HEK293 (cell line): Measurements from ENCODE around the gene TSHZ2.

Source experiments
- CTCF ChIA-PET: fragments of 350-600 bp; formaldehyde crosslinking; extraction: SDS; loops from one replicate; lab custom pipeline; 2021; ENCODE audit warnings: antibody characterized with exemption; lab: Yijun Ruan, JAX
- POLR2A ChIA-PET: fragments of 300-600 bp; formaldehyde crosslinking; extraction: SDS; loops from one replicate; lab custom pipeline; 2020; ENCODE audit warnings: antibody characterized with exemption, inconsistent platforms; lab: Yijun Ruan, JAX
- H3K27ac ChIP-seq: fragments of 200-500 bp; sonication (Bioruptor generic); 2 replicates; pipeline ENCODE4 v1.5.1; 2014; ENCODE audit warnings: low read depth, low read length, control low read depth, inconsistent platforms; ENCODE audit errors: extremely low read depth
- H3K36me3 ChIP-seq, 2 experiments: fragments of 200-500 bp in 1 of 2; sonication (Bioruptor generic) in 1 of 2; 1 replicate in 1 of 2; 2 replicates in 1 of 2; pipeline ENCODE4 v1.5.1; 2014 to 2017; ENCODE audit warnings: inconsistent platforms in 2 of 2, low read length in 2 of 2; ENCODE audit not compliant: control insufficient read depth in 2 of 2, insufficient read depth in 1 of 2
- H3K4me1 ChIP-seq: fragments of 200-500 bp; sonication (Bioruptor generic); 2 replicates; pipeline ENCODE4 v1.5.1; 2014; ENCODE audit warnings: mild to moderate bottlenecking, low read length, inconsistent platforms; ENCODE audit not compliant: control insufficient read depth, insufficient read depth
- H3K4me3 ChIP-seq: 2 replicates; pipeline ENCODE4 v1.5.1; 2011; ENCODE audit warnings: low read depth, mild to moderate bottlenecking, control low read depth, low read length, moderate library complexity
- H3K9me3 ChIP-seq: fragments of 200-500 bp; sonication (Bioruptor generic); 2 replicates; pipeline ENCODE4 v1.5.1; 2014; ENCODE audit warnings: low read depth, low read length, inconsistent platforms; ENCODE audit not compliant: control insufficient read depth, insufficient read depth
- KLF10 ChIP-seq: fragments of 450-650 bp; IDR thresholded peaks from 2 replicates; pipeline ENCODE4 v1.5.1; 2018; ENCODE audit warnings: missing biosample characterization, mild to moderate bottlenecking, missing genetic modification characterization
- KLF8 ChIP-seq: fragments of 450-650 bp; formaldehyde crosslinking; IDR thresholded peaks from 2 replicates; pipeline ENCODE4 v1.5.1; 2016; ENCODE audit warnings: missing biosample characterization, missing genetic modification characterization
- RBAK ChIP-seq: fragments of 450-650 bp; formaldehyde crosslinking; IDR thresholded peaks from 2 replicates; pipeline ENCODE4 v1.5.1; 2016; ENCODE audit warnings: missing biosample characterization, missing genetic modification characterization
- ZNF214 ChIP-seq: fragments of 450-650 bp; formaldehyde crosslinking; IDR thresholded peaks from 2 replicates; pipeline ENCODE4 v1.5.1; 2017; ENCODE audit warnings: missing biosample characterization, mild to moderate bottlenecking, missing genetic modification characterization, borderline replicate concordance
- ZNF266 ChIP-seq: fragments of 450-650 bp; formaldehyde crosslinking; IDR thresholded peaks from 2 replicates; pipeline ENCODE4 v1.5.1; 2016; ENCODE audit warnings: missing biosample characterization, missing genetic modification characterization, low read depth
- ZNF274 ChIP-seq, 2 experiments: fragments of 200-500 bp in 1 of 2; fragments of 450-650 bp in 1 of 2; sonication (Bioruptor generic) in 1 of 2; formaldehyde crosslinking in 1 of 2; IDR thresholded peaks; 2 replicates each; pipeline versions ENCODE4 v1.5.1 to v1.6.1; 2014 to 2016; ENCODE audit warnings: borderline replicate concordance in 1 of 2, inconsistent platforms in 1 of 2, low read length in 1 of 2, missing biosample characterization in 1 of 2, missing genetic modification characterization in 1 of 2
- ZNF302 ChIP-seq: fragments of 450-650 bp; formaldehyde crosslinking; IDR thresholded peaks from 2 replicates; pipeline ENCODE4 v1.5.1; 2016; ENCODE audit warnings: missing biosample characterization, missing genetic modification characterization, low read depth
- ZNF341 ChIP-seq: fragments of 450-650 bp; formaldehyde crosslinking; IDR thresholded peaks from 2 replicates; pipeline ENCODE4; 2016; ENCODE audit warnings: low read depth, missing biosample characterization, missing genetic modification characterization
- ZNF426 ChIP-seq: fragments of 450-650 bp; formaldehyde crosslinking; IDR thresholded peaks from 2 replicates; pipeline ENCODE4 v1.5.1; 2017; ENCODE audit warnings: missing biosample characterization, missing genetic modification characterization, mild to moderate bottlenecking, inconsistent platforms, moderate library complexity
- ZNF48 ChIP-seq: fragments of 450-650 bp; formaldehyde crosslinking; IDR thresholded peaks from 2 replicates; pipeline ENCODE4 v1.5.1; 2016; ENCODE audit warnings: missing biosample characterization, missing genetic modification characterization
- ZNF521 ChIP-seq: fragments of 450-650 bp; formaldehyde crosslinking; IDR thresholded peaks from 2 replicates; pipeline ENCODE4 v1.5.1; 2017; ENCODE audit warnings: missing biosample characterization, mild to moderate bottlenecking, missing genetic modification characterization
- ZNF530 ChIP-seq: fragments of 450-650 bp; formaldehyde crosslinking; IDR thresholded peaks from 2 replicates; pipeline ENCODE4 v1.5.1; 2016; ENCODE audit warnings: low read depth, missing biosample characterization, missing genetic modification characterization
- ZNF560 ChIP-seq: fragments of 450-650 bp; formaldehyde crosslinking; IDR thresholded peaks from 2 replicates; pipeline ENCODE4 v1.5.1; 2017; ENCODE audit warnings: missing biosample characterization, missing genetic modification characterization, borderline replicate concordance
- ZNF776 ChIP-seq: fragments of 450-650 bp; formaldehyde crosslinking; IDR thresholded peaks from 2 replicates; pipeline ENCODE4 v1.5.0; 2017; ENCODE audit warnings: missing biosample characterization, missing genetic modification characterization, borderline replicate concordance
- ZNF792 ChIP-seq: fragments of 450-650 bp; formaldehyde crosslinking; IDR thresholded peaks from 2 replicates; pipeline ENCODE4 v1.5.1; 2016; ENCODE audit warnings: missing biosample characterization, missing genetic modification characterization
- ZNF830 ChIP-seq: fragments of 450-650 bp; IDR thresholded peaks from 2 replicates; pipeline ENCODE4 v1.5.0; 2018; ENCODE audit warnings: missing biosample characterization, missing genetic modification characterization, low read depth, mild to moderate bottlenecking, moderate library complexity
- ZSCAN16 ChIP-seq: fragments of 450-650 bp; formaldehyde crosslinking; IDR thresholded peaks from 2 replicates; pipeline ENCODE4 v1.5.1; 2016; ENCODE audit warnings: missing biosample characterization, missing genetic modification characterization
- TF ChIP-seq, protein P1 (sequence below): fragments of 450-650 bp; formaldehyde crosslinking; IDR thresholded peaks from 2 replicates; pipeline ENCODE4 v1.5.1; 2016; ENCODE audit warnings: missing biosample characterization, missing genetic modification characterization, borderline replicate concordance
- TF ChIP-seq, protein P2 (sequence below): fragments of 450-650 bp; formaldehyde crosslinking; IDR thresholded peaks from 2 replicates; pipeline ENCODE4 v1.5.1; 2016; ENCODE audit warnings: missing biosample characterization, missing genetic modification characterization
- TF ChIP-seq, protein P3 (sequence below): fragments of 450-650 bp; formaldehyde crosslinking; IDR thresholded peaks from 2 replicates; pipeline ENCODE4 v1.5.1; 2016; ENCODE audit warnings: missing biosample characterization, missing genetic modification characterization
- TF ChIP-seq, protein P4 (sequence below): fragments of 450-650 bp; formaldehyde crosslinking; IDR thresholded peaks from 2 replicates; pipeline ENCODE4 v1.5.1; 2016; ENCODE audit warnings: missing biosample characterization, missing genetic modification characterization
- TF ChIP-seq, protein P5 (sequence below): fragments of 450-650 bp; formaldehyde crosslinking; IDR thresholded peaks from 2 replicates; pipeline ENCODE4 v1.5.1; 2016; ENCODE audit warnings: missing biosample characterization, missing genetic modification characterization

The TSHZ2 gene

DNA sequence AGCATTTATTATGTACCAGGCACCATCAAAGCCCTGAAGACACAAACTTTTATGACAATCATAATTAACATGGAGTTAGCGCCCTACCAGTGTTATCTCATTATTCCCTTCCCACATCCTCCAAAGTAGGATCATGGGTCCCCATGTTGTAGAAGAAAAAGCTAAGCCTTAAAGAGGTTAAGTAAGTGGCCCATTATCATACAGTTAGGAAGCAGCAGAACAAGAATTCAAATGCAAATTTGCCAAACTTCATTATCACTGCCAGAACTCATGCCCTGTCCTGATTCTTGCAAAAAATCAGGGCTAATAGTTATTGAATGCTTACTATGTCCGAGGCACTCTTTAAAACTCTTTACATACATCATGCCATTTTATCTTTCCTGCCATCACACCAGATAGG is 310.9 kb downstream of the TSHZ2 start (continued):
- TF ChIP-seq, protein P1, sequence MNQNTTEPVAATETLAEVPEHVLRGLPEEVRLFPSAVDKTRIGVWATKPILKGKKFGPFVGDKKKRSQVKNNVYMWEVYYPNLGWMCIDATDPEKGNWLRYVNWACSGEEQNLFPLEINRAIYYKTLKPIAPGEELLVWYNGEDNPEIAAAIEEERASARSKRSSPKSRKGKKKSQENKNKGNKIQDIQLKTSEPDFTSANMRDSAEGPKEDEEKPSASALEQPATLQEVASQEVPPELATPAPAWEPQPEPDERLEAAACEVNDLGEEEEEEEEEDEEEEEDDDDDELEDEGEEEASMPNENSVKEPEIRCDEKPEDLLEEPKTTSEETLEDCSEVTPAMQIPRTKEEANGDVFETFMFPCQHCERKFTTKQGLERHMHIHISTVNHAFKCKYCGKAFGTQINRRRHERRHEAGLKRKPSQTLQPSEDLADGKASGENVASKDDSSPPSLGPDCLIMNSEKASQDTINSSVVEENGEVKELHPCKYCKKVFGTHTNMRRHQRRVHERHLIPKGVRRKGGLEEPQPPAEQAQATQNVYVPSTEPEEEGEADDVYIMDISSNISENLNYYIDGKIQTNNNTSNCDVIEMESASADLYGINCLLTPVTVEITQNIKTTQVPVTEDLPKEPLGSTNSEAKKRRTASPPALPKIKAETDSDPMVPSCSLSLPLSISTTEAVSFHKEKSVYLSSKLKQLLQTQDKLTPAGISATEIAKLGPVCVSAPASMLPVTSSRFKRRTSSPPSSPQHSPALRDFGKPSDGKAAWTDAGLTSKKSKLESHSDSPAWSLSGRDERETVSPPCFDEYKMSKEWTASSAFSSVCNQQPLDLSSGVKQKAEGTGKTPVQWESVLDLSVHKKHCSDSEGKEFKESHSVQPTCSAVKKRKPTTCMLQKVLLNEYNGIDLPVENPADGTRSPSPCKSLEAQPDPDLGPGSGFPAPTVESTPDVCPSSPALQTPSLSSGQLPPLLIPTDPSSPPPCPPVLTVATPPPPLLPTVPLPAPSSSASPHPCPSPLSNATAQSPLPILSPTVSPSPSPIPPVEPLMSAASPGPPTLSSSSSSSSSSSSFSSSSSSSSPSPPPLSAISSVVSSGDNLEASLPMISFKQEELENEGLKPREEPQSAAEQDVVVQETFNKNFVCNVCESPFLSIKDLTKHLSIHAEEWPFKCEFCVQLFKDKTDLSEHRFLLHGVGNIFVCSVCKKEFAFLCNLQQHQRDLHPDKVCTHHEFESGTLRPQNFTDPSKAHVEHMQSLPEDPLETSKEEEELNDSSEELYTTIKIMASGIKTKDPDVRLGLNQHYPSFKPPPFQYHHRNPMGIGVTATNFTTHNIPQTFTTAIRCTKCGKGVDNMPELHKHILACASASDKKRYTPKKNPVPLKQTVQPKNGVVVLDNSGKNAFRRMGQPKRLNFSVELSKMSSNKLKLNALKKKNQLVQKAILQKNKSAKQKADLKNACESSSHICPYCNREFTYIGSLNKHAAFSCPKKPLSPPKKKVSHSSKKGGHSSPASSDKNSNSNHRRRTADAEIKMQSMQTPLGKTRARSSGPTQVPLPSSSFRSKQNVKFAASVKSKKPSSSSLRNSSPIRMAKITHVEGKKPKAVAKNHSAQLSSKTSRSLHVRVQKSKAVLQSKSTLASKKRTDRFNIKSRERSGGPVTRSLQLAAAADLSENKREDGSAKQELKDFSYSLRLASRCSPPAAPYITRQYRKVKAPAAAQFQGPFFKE (tag by site-specific recombination) = no peak
- TF ChIP-seq ZNF214 (tag by site-specific recombination) (no peak), ZNF530 (no peak), ZSCAN16 (tag by site-specific recombination) (no peak), ZNF792 (no peak), ZNF48 (tag by site-specific recombination) (no peak)
- TF ChIP-seq, protein P2, sequence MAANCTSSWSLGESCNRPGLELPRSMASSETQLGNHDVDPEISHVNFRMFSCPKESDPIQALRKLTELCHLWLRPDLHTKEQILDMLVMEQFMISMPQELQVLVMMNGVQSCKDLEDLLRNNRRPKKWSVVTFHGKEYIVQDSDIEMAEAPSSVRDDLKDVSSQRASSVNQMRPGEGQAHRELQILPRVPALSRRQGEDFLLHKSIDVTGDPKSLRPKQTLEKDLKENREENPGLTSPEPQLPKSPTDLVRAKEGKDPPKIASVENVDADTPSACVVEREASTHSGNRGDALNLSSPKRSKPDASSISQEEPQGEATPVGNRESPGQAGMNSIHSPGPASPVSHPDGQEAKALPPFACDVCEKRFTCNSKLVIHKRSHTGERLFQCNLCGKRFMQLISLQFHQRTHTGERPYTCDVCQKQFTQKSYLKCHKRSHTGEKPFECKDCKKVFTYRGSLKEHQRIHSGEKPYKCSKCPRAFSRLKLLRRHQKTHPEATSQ (tag by site-specific recombination) = no peak
- TF ChIP-seq, all 188 proteins: peak for 0

DNA sequence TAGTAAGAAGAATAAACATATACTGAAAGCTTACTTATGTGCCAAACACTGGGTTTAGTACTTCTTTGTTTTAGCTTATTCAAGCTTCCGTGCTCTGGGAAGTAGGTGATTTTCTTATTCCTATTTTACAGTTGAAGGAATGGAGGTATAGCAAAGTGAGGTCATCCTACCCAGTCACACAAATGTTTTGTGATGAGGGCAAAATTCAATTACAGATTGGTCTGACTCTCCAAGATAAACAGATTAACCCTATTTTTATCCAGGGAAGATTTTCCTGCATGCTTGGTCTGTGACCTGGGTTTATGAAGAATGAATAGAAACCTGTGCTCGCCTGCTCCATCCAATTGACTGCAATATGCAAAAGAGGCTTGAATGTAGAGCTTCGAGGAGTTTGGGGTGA is 311.4 kb downstream of the TSHZ2 start:
- no peak for TF ChIP-seq ZNF266
- no peak for TF ChIP-seq ZNF521 (tag by site-specific recombination)
- TF ChIP-seq ZNF776 (tag by site-specific recombination) = no peak
- no peak for TF ChIP-seq ZNF830
- TF ChIP-seq RBAK (tag by site-specific recombination) = no peak
- no peak for TF ChIP-seq ZNF302 (tag by site-specific recombination)
- no peak for TF ChIP-seq ZNF560 (tag by site-specific recombination)
- POLR2A ChIA-PET = no interaction called here
- H3K4me1 ChIP-seq = no peaks in the 10 kb centered on the region
- no peaks in the 10 kb centered on the region for H3K9me3 ChIP-seq
- no peak overlapping the region for H3K4me3 ChIP-seq
- CTCF ChIA-PET = interaction anchor here (0.5 to 0.9 kb wide), 2 partner anchors 264 to 1134 kb away, joined by 3 to 4 read pairs; no protein-coding TSS in a partner anchor
- H3K27ac ChIP-seq = no peak overlapping the region
- no peaks in the 10 kb centered on the region for H3K36me3 ChIP-seq

DNA sequence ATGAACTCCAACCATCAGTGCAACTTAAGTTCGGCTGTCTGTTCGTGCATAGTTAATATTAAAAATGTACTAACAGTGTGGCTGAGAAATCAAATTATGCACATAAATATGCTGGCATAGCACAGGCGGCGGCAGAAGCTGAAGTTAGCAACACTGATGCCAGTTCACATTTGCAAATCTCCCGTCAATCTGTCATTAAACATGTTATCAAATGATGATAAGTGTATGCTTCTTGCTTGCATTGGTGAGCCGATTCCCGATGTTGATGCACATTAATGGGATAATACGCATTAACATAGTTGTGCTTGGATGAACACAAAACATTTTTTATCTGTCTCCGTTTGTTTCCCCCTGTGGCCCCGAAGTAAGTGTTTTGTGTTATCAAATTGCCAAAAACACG is 312.1 kb downstream of the TSHZ2 start:
- H3K27ac ChIP-seq = no peak overlapping the region
- CTCF ChIA-PET = interaction anchor here (0.9 kb wide), 1 partner anchor 1135 kb away, joined by 3 read pairs; no protein-coding TSS in a partner anchor
- TF ChIP-seq KLF10 = no peak
- TF ChIP-seq ZNF341 (tag by site-specific recombination) = no peak
- no peak for TF ChIP-seq ZNF830
- TF ChIP-seq, protein P3, sequence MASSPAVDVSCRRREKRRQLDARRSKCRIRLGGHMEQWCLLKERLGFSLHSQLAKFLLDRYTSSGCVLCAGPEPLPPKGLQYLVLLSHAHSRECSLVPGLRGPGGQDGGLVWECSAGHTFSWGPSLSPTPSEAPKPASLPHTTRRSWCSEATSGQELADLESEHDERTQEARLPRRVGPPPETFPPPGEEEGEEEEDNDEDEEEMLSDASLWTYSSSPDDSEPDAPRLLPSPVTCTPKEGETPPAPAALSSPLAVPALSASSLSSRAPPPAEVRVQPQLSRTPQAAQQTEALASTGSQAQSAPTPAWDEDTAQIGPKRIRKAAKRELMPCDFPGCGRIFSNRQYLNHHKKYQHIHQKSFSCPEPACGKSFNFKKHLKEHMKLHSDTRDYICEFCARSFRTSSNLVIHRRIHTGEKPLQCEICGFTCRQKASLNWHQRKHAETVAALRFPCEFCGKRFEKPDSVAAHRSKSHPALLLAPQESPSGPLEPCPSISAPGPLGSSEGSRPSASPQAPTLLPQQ (tag by site-specific recombination) = no peak
- TF ChIP-seq ZNF274 (IDR thresholded peaks at IDR 0.05; ENCODE audit: low read length) = no peak
- no peak for TF ChIP-seq ZNF274 (tag by site-specific recombination; IDR thresholded peaks at IDR 0.05; ENCODE audit: borderline replicate concordance)
- TF ChIP-seq ZNF426 (tag by site-specific recombination) = no peak
- TF ChIP-seq, protein P4, sequence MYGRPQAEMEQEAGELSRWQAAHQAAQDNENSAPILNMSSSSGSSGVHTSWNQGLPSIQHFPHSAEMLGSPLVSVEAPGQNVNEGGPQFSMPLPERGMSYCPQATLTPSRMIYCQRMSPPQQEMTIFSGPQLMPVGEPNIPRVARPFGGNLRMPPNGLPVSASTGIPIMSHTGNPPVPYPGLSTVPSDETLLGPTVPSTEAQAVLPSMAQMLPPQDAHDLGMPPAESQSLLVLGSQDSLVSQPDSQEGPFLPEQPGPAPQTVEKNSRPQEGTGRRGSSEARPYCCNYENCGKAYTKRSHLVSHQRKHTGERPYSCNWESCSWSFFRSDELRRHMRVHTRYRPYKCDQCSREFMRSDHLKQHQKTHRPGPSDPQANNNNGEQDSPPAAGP = no peak
- no peak for TF ChIP-seq KLF8
- TF ChIP-seq, protein P5, sequence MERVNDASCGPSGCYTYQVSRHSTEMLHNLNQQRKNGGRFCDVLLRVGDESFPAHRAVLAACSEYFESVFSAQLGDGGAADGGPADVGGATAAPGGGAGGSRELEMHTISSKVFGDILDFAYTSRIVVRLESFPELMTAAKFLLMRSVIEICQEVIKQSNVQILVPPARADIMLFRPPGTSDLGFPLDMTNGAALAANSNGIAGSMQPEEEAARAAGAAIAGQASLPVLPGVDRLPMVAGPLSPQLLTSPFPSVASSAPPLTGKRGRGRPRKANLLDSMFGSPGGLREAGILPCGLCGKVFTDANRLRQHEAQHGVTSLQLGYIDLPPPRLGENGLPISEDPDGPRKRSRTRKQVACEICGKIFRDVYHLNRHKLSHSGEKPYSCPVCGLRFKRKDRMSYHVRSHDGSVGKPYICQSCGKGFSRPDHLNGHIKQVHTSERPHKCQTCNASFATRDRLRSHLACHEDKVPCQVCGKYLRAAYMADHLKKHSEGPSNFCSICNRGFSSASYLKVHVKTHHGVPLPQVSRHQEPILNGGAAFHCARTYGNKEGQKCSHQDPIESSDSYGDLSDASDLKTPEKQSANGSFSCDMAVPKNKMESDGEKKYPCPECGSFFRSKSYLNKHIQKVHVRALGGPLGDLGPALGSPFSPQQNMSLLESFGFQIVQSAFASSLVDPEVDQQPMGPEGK (tag by site-specific recombination) = no peak

More for the DNA sequence above, 312.1 kb downstream of the TSHZ2 start:
- Histone ChIP-seq H3K36me3 (no peaks in the 10 kb centered on the region), H3K4me3 (no peak overlapping the region), H3K4me1 (no peaks in the 10 kb centered on the region), H3K9me3 (no peaks in the 10 kb centered on the region)
- POLR2A ChIA-PET = no interaction called here
